ENCODE measurements around the gene KIF4A.

The KIF4A gene

DNA sequence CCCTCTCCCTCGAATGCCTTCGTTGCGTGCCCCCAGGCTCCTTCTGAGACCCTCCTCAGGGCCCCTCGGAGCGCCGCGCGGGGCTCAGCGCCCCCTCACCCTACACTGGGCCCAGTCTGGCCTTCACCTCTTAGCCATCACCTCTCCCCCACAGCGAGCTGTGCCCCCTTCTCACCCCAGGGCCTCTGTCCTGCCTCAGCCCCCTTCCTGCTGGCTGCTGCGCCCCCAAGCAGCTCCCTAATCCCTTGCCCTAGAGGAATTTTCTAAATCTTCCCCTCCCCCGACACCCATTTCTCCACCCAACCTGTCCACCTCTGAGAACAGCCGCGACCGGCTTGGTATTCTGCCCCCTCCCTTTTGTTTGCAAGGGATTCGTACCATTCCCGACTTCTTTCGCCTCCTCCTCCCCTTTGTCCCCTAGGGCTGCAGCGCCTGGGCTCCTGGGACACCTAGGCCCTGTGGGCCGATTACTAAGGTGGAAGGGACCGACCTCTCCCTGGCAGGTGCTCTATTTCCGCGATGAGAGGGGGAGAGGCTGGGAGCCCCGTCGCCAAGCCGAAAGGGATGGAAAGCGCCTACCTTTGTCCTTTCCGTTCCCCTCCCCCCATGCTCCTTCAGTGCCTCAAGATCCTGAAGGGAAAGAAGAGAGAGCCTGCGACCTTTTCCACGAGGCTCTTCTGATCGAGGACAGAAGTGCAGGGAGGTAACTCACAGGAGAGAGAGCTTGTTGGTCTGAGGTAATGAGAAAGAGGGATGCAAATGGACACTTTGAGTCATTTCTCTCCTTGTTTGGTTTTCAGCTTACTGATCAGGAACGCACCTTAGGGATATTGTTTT is 165.7 kb downstream of the KIF4A start:
- POLR2A ChIA-PET, result no interaction called here
- TF ChIP-seq, protein P1, sequence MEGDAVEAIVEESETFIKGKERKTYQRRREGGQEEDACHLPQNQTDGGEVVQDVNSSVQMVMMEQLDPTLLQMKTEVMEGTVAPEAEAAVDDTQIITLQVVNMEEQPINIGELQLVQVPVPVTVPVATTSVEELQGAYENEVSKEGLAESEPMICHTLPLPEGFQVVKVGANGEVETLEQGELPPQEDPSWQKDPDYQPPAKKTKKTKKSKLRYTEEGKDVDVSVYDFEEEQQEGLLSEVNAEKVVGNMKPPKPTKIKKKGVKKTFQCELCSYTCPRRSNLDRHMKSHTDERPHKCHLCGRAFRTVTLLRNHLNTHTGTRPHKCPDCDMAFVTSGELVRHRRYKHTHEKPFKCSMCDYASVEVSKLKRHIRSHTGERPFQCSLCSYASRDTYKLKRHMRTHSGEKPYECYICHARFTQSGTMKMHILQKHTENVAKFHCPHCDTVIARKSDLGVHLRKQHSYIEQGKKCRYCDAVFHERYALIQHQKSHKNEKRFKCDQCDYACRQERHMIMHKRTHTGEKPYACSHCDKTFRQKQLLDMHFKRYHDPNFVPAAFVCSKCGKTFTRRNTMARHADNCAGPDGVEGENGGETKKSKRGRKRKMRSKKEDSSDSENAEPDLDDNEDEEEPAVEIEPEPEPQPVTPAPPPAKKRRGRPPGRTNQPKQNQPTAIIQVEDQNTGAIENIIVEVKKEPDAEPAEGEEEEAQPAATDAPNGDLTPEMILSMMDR (IDR thresholded peaks at IDR 0.05; ENCODE audit: insufficient read depth, low read length, missing control alignments), result no peak
- CTCF ChIA-PET, result interaction anchor here (0.6 to 3.7 kb wide), 10 partner anchors 11 to 210 kb away, joined by 3 to 15 read pairs (median 4); partner anchors contain the start of gene DLG3
- no peak for DNase-seq (ENCODE audit: low read depth, low spot score)
- H3K4me3 ChIP-seq (ENCODE audit: low read depth, low read length), result peak overlapping the region; percentile 55

DNA sequence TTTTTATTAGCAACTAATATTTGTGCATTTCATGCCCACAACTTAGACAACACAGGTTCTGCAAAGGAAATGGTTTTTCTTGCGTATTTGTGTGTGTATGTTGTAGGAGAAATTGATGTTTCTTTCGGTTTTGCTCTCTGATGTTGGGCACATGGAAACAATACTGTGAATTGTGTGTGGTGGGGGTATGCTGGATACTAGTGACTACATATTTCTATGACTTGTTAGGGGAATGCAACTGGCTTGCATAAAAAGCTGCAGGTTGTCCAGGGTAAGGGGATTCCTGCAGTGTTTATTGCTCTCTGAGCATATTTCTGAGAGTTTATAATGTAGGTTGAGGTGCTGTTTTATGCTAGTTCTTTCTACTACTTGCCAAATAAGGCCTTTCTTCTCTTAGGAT is 166.4 kb downstream of the KIF4A start:
- POLR2A ChIA-PET, result no interaction called here
- DNase-seq (ENCODE audit: low read depth, low spot score), result no peak
- no peak overlapping the region; the same call in 1 of the 2 replicates for H3K4me3 ChIP-seq (ENCODE audit: low read depth, low read length)
- TF ChIP-seq, protein P1 (IDR thresholded peaks at IDR 0.05; ENCODE audit: insufficient read depth, low read length, missing control alignments), result no peak
- CTCF ChIA-PET, result interaction anchor here (1.5 to 3.7 kb wide), 4 partner anchors 20 to 98 kb away, joined by 4 to 14 read pairs (median 13); no protein-coding TSS in a partner anchor

DNA sequence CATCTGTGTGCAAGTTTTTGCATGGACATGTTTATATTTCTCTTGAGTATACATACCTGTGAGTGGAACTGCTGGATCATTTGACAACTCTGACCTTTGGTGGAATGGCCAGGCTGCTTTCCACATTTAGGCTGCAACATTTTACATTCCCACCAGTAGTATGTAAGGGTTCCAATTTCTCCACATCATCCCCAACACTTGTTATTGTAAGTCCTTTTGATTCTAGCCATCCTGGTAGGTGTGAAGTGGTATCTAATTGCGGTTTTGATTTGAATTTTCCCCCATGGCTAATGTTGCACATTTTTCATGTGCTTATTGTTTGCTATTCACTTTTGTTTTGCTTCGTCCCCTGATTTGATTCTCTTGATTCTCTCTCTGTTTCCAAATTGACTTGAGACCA is 171.1 kb downstream of the KIF4A start:
- POLR2A ChIA-PET, result no interaction called here
- no peak overlapping the region for H3K4me3 ChIP-seq (ENCODE audit: low read depth, low read length)
- TF ChIP-seq, protein P1 (IDR thresholded peaks at IDR 0.05; ENCODE audit: insufficient read depth, low read length, missing control alignments), result no peak
- CTCF ChIA-PET, result no interaction called here
- no peak for DNase-seq (ENCODE audit: low read depth, low spot score)

DNA sequence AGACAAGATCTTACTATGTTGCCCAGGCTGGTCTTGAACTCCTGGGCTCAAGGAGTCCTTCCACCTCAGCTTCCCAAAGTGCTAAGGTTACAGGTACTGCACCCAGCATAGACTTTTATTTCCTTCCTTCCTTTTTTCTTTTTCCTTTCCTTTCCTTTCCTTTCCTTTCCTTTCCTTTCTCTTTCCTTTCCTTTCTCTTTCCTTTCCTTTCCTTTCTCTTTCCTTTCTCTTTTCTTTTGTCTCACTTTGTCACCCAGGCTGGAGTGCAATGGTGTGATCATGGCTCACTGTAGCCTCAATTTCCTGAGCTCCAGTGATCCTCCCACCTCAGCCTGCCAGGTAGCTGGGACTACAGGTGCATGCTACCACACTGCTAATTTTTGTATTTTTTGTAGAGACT is 174.1 kb downstream of the KIF4A start:
- ChIA-PET POLR2A (no interaction called here), CTCF (interaction anchor here (0.8 kb wide), 1 partner anchor 30 kb away, joined by 3 read pairs; no protein-coding TSS in a partner anchor)
- TF ChIP-seq, protein P1 (IDR thresholded peaks at IDR 0.05; ENCODE audit: insufficient read depth, low read length, missing control alignments), result no peak
- no peak for DNase-seq (ENCODE audit: low read depth, low spot score)
- H3K4me3 ChIP-seq (ENCODE audit: low read depth, low read length), result no peak overlapping the region

DNA sequence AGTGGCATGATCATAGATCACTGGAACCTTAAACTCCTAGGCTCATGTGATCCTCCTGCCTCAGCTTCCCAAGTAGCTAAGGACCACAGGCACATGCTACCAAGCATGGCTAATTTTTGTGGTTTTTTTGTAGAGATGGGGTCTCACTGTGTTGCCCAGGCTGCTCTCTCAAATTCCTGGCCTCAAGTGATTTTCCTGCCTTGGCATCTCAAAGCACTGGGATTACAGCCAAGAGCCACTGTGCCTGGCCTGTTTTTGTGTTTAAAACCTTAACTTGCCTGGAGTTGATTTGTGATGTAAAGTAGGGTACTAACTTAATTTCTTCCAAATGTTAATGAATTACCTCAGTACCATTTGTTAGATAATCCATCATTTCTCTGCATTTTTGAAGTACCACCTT is 177.1 kb downstream of the KIF4A start:
- POLR2A ChIA-PET, result no interaction called here
- TF ChIP-seq, protein P1 (IDR thresholded peaks at IDR 0.05; ENCODE audit: insufficient read depth, low read length, missing control alignments), result no peak
- DNase-seq (ENCODE audit: low read depth, low spot score), result no peak
- H3K4me3 ChIP-seq (ENCODE audit: low read depth, low read length), result no peak overlapping the region
- CTCF ChIA-PET, result no interaction called here

DNA sequence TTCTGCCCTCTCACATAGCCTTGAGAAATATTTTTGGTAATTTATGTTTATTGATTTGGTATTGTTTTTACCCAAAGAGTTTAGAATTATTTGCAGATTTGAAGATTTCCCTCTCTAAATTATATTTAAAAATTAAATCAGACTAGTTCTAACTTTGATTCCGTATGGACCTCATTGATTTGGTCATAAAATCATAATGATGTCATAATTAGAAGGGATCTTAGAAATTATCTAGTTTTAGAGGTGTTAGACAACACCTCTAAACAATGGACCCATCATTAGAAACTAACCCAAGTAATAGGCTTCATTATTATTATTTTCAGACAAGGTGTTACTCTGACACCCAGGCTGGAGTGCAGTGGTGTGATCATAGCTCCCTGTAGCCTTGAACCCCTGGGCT is 178.8 kb downstream of the KIF4A start:
- H3K4me3 ChIP-seq (ENCODE audit: low read depth, low read length), result no peak overlapping the region
- TF ChIP-seq, protein P1 (IDR thresholded peaks at IDR 0.05; ENCODE audit: insufficient read depth, low read length, missing control alignments), result no peak
- POLR2A ChIA-PET, result no interaction called here
- CTCF ChIA-PET, result interaction anchor here (1.0 kb wide), 1 partner anchor 8 kb away, joined by 3 read pairs; no protein-coding TSS in a partner anchor
- DNase-seq (ENCODE audit: low read depth, low spot score), result no peak
